ENCODE data around the gene TBC1D19. TPM values are rescaled to one million over a fixed set of nuclear protein-coding genes. Genes with fewer than 3 reads are reported as not detected.

The TBC1D19 gene
- total RNA-seq, 3 donors from 2014 or later = 14.9 to 27.2 (median 23.9) TPM

- Histone ChIP-seq H3K36me3 (no peaks in the 10 kb centered on the region), H3K4me3 (no peak overlapping the region), H3K4me1 (no peaks in the 10 kb centered on the region), H3K27ac (no peak overlapping the region), H3K9me3 (peaks cover 7 to 14% of the 10 kb centered on the region in 2 donors), H3K27me3 (no peaks in the 10 kb centered on the region)
- no peak for TF ChIP-seq POLR2AphosphoS5 (IDR thresholded peaks at IDR 0.05)
- no peak for TF ChIP-seq CTCF (IDR thresholded peaks at IDR 0.05)
- no peak for TF ChIP-seq POLR2A (IDR thresholded peaks at IDR 0.05)
- intact Hi-C loops (cut with DNase I; ENCODE audit: low total_unique reads) = no loop called here
- no peak for DNase-seq (ENCODE audit: low spot score in 2 of 2)
Observed at GRCh38 chr4:26772096-26772873, 188.4 kb downstream of the TBC1D19 start.

GRCh38 chr4:26779224-26779623 lies 195.3 kb downstream of the TBC1D19 start:
- no peaks in the 10 kb centered on the region for H3K27me3 ChIP-seq
- intact Hi-C loops (cut with DNase I; ENCODE audit: low total_unique reads) = loop anchor here (5.0 kb wide), 1 partner anchor 1167 kb away; no protein-coding TSS in a partner anchor
- H3K36me3 ChIP-seq = no peaks in the 10 kb centered on the region
- no peaks in the 10 kb centered on the region for H3K4me1 ChIP-seq
- H3K4me3 ChIP-seq = no peak overlapping the region
- TF ChIP-seq POLR2A (IDR thresholded peaks at IDR 0.05) (no peak), CTCF (IDR thresholded peaks at IDR 0.05) (no peak), POLR2AphosphoS5 (IDR thresholded peaks at IDR 0.05) (no peak)
- H3K9me3 ChIP-seq = peaks cover under 1 to 3% of the 10 kb centered on the region in 2 donors
- H3K27ac ChIP-seq = peak overlapping the region; percentile 10 to 34
- no peak for DNase-seq (ENCODE audit: low spot score in 2 of 2)

GRCh38 chr4:26779674-26780073 lies 195.8 kb downstream of the TBC1D19 start:
- Histone ChIP-seq H3K36me3 (no peaks in the 10 kb centered on the region), H3K9me3 (no peaks in the 10 kb centered on the region), H3K4me1 (no peaks in the 10 kb centered on the region), H3K4me3 (no peak overlapping the region), H3K27me3 (no peaks in the 10 kb centered on the region), H3K27ac (peak overlapping the region; percentile 5 to 34)
- DNase-seq (ENCODE audit: low spot score in 2 of 2) = peak in 1 of 2 donors; percentile 76
- TF ChIP-seq CTCF (IDR thresholded peaks at IDR 0.05) = no peak
- TF ChIP-seq POLR2A (IDR thresholded peaks at IDR 0.05) = no peak
- no peak for TF ChIP-seq POLR2AphosphoS5 (IDR thresholded peaks at IDR 0.05)
- intact Hi-C loops (cut with DNase I; ENCODE audit: low total_unique reads) = loop anchor here (5.0 kb wide), 1 partner anchor 1167 kb away; no protein-coding TSS in a partner anchor

GRCh38 chr4:26780539-26780938 lies 196.7 kb downstream of the TBC1D19 start:
- no peaks in the 10 kb centered on the region for H3K36me3 ChIP-seq
- H3K4me1 ChIP-seq = no peaks in the 10 kb centered on the region
- TF ChIP-seq POLR2A (IDR thresholded peaks at IDR 0.05) = no peak
- TF ChIP-seq POLR2AphosphoS5 (IDR thresholded peaks at IDR 0.05) = no peak
- no peak for TF ChIP-seq CTCF (IDR thresholded peaks at IDR 0.05)
- no peaks in the 10 kb centered on the region for H3K9me3 ChIP-seq
- intact Hi-C loops (cut with DNase I; ENCODE audit: low total_unique reads) = no loop called here
- H3K27ac ChIP-seq = peak overlapping the region in 1 of 2 donors; percentile 5
- H3K27me3 ChIP-seq = no peaks in the 10 kb centered on the region
- no peak for DNase-seq (ENCODE audit: low spot score in 2 of 2)
- H3K4me3 ChIP-seq = no peak overlapping the region

DNA sequence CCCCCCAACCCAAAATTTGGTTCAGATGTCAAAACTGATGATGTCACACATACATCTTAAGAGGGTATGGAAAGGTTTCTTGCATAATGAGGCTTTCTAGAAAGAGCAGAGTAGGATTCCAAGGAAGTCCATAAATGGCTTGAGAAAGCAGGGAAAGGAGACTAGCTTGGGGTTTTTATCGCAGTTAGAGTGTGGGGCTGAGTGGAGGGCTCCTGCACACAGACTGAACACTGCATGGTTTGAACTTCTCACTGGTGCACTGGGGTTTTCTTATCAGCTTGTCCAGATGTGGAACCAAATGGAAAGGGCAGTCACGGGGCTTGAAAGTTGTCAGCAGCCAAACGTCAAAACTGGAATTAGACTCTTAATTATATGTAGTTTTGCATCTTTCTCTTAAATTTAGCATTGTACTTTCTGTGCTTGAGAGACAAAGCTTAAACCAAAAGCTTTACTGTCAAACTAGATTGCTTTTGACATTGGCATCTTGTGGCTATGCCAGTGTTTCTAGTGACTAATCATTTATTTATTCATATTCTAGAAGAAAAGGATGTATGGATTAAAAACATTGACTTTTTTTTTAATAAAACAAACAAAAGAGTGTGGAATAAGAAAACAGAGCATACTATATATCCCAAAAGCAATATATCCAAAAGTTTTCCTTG lies 198.4 kb downstream of the TBC1D19 start:
- no peak overlapping the region for H3K27ac ChIP-seq
- intact Hi-C loops (cut with DNase I; ENCODE audit: low total_unique reads) = no loop called here
- no peaks in the 10 kb centered on the region for H3K36me3 ChIP-seq
- DNase-seq (ENCODE audit: low spot score in 2 of 2) = no peak
- no peaks in the 10 kb centered on the region for H3K27me3 ChIP-seq
- no peak overlapping the region for H3K4me3 ChIP-seq
- no peaks in the 10 kb centered on the region for H3K4me1 ChIP-seq
- TF ChIP-seq POLR2A (IDR thresholded peaks at IDR 0.05) (no peak), CTCF (IDR thresholded peaks at IDR 0.05) (no peak), POLR2AphosphoS5 (IDR thresholded peaks at IDR 0.05) (no peak)
- H3K9me3 ChIP-seq = no peaks in the 10 kb centered on the region
